Activated CD4-positive, CD25-positive, alpha-beta regulatory T cell treated with anti-CD3 and anti-CD28 coated beads, Interleukin-2, amount 50 U/mL, for 16 hours (primary cell): ENCODE measurements around the gene RCAN3.

Source experiments
- DNase-seq: peaks from one replicate; pipeline ENCODE4 v3.0.0-alpha.2; 2020; ENCODE audit warnings: low read depth, low spot score

RCAN3 gene

GRCh38 chr1:24551290-24551959 lies 48.8 kb downstream of the RCAN3 start:
- no peak for DNase-seq

- no peak for DNase-seq
Observed at GRCh38 chr1:24551960-24552571, 49.4 kb downstream of the RCAN3 start.

GRCh38 chr1:24553931-24554330 lies 51.3 kb downstream of the RCAN3 start:
- no peak for DNase-seq

- no peak for DNase-seq
Observed at GRCh38 chr1:24554714-24555113, 52.1 kb downstream of the RCAN3 start.

- DNase-seq: no peak
Observed at GRCh38 chr1:24555591-24556413, 53.2 kb downstream of the RCAN3 start, which contains the start of gene NCMAP. Gene NCMAP, plus strand, starts transcription at chr1:24556087. Its CDS starts 39,344 bp downstream, at chr1:24595431.

- DNase-seq: no peak
Observed at GRCh38 chr1:24556414-24556795, 53.8 kb downstream of the RCAN3 start.

GRCh38 chr1:24557220-24557619 lies 54.6 kb downstream of the RCAN3 start:
- DNase-seq: no peak

GRCh38 chr1:24557711-24558131 lies 55.1 kb downstream of the RCAN3 start:
- no peak for DNase-seq

- DNase-seq: no peak
Observed at GRCh38 chr1:24558455-24558854, 55.8 kb downstream of the RCAN3 start.

- no peak for DNase-seq
Observed at GRCh38 chr1:24558902-24559791, 56.5 kb downstream of the RCAN3 start.

GRCh38 chr1:24560361-24560760 lies 57.7 kb downstream of the RCAN3 start:
- DNase-seq: no peak

GRCh38 chr1:24562625-24563024 lies 60.0 kb downstream of the RCAN3 start:
- DNase-seq: no peak

GRCh38 chr1:24564695-24565094 lies 62.1 kb downstream of the RCAN3 start:
- no peak for DNase-seq

GRCh38 chr1:24566236-24566867 lies 63.7 kb downstream of the RCAN3 start:
- no peak for DNase-seq

GRCh38 chr1:24567792-24568388 lies 65.3 kb downstream of the RCAN3 start:
- no peak for DNase-seq

- DNase-seq: no peak
Observed at GRCh38 chr1:24568475-24568874, 65.8 kb downstream of the RCAN3 start.

- no peak for DNase-seq
Observed at GRCh38 chr1:24570265-24571125, 67.9 kb downstream of the RCAN3 start.

GRCh38 chr1:24572301-24572700 lies 69.7 kb downstream of the RCAN3 start:
- no peak for DNase-seq

GRCh38 chr1:24575905-24576587 lies 73.4 kb downstream of the RCAN3 start:
- no peak for DNase-seq
